DND-41 (cell line): ENCODE results near the gene PYM1.

Experiments
- EZH2 ChIP-seq: IDR thresholded peaks from 3 replicates; pipeline ENCODE4 v1.6.1; 2012; ENCODE audit warnings: borderline replicate concordance, low read depth, mild to moderate bottlenecking, moderate library complexity, low read length, inconsistent platforms; ENCODE audit not compliant: severe bottlenecking
- TF ChIP-seq, protein P1 (sequence below): IDR thresholded peaks from 2 replicates; pipeline ENCODE4 v1.5.1; 2012; ENCODE audit warnings: borderline replicate concordance, low read length, moderate library complexity, mild to moderate bottlenecking; ENCODE audit not compliant: poor library complexity, severe bottlenecking; ENCODE audit errors: extremely low read depth

DNA sequence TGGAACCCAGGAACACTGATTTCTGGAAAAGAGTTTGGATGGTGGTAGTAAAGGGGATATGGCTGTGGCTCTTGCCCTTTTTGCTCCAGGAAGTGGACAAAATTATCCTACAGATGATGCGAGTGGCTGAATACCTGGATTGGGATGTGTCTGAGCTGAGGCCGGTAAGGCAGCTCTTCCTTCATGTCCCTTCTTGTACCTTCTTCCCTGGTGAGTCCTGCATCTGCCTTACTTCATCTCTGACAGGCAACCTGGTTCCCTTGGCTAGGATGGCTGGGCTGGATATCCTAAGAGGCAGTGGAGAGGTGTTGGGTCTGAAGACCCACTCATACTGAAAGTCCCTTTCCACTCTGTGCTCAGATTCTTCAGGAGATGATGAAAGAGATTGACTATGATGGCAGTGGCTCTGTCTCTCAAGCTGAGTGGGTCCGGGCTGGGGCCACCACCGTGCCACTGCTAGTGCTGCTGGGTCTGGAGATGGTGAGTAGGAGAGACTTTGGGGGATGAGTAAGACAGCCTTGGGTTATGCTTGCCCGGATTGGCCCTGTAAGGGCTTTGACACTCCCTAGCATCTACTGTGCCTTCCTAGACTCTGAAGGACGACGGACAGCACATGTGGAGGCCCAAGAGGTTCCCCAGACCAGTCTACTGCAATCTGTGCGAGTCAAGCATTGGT is 11.3 kb upstream of the PYM1 start:
- TF ChIP-seq, protein P1, sequence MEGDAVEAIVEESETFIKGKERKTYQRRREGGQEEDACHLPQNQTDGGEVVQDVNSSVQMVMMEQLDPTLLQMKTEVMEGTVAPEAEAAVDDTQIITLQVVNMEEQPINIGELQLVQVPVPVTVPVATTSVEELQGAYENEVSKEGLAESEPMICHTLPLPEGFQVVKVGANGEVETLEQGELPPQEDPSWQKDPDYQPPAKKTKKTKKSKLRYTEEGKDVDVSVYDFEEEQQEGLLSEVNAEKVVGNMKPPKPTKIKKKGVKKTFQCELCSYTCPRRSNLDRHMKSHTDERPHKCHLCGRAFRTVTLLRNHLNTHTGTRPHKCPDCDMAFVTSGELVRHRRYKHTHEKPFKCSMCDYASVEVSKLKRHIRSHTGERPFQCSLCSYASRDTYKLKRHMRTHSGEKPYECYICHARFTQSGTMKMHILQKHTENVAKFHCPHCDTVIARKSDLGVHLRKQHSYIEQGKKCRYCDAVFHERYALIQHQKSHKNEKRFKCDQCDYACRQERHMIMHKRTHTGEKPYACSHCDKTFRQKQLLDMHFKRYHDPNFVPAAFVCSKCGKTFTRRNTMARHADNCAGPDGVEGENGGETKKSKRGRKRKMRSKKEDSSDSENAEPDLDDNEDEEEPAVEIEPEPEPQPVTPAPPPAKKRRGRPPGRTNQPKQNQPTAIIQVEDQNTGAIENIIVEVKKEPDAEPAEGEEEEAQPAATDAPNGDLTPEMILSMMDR = no peak
- TF ChIP-seq EZH2 = no peak
